Keratinocyte (primary cell): ENCODE data around the gene MAG.
"Not testable (repeated sequence)": the region's sequence is repeated elsewhere in the genome, so short reads cannot be mapped to it uniquely, and the experiment has no call there.

Source experiments
- CTCF ChIP-seq, 3 experiments: IDR thresholded peaks in 1 of 3; conservative IDR thresholded peaks in 1 of 3; optimal IDR thresholded peaks in 1 of 3; 2 replicates in 2 of 3; 3 replicates in 1 of 3; pipeline versions ENCODE3 to v1.5.1; 2011; ENCODE audit warnings: low read length in 3 of 3, mild to moderate bottlenecking in 3 of 3, moderate library complexity in 2 of 3, control low read depth in 1 of 3, inconsistent platforms in 1 of 3; ENCODE audit not compliant: insufficient read depth in 2 of 3; ENCODE audit errors: extremely low read depth in 1 of 3
- EZH2 ChIP-seq: IDR thresholded peaks from one replicate; pipeline ENCODE4 v1.6.1; 2012; ENCODE audit warnings: inconsistent platforms, mild to moderate bottlenecking, low read length, moderate library complexity

DNA sequence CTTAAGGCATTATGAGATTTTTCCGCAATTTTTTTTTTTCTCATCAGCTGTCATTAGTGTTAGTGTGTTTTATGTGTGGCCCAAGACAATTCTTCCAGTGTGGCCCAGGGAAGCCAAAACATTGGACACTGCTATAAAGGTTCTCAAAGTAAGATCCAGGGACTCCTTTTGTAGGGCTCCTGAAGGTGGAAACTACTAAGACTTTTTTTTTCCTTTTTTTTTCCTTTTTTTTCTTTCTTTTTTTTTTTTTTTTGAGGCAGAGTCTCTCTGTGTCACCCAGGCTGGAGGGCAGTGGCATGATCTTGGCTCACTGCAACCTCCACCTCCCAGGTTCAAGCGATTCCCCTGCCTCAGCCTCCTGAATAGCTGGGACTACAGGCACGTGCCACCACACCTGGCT is 6.5 kb upstream of the MAG start:
- TF ChIP-seq EZH2; CTCF (optimal IDR thresholded peaks at IDR 0.05 in 1 of 3, IDR thresholded peaks at IDR 0.05 in 1 of 3, conservative IDR thresholded peaks at IDR 0.05 in 1 of 3; ENCODE audit: extremely low read depth in 1 of 3, insufficient read depth in 2 of 3, low read length in 3 of 3): not testable (repeated sequence)
